ENCODE data around the gene ALDH2.

DNA sequence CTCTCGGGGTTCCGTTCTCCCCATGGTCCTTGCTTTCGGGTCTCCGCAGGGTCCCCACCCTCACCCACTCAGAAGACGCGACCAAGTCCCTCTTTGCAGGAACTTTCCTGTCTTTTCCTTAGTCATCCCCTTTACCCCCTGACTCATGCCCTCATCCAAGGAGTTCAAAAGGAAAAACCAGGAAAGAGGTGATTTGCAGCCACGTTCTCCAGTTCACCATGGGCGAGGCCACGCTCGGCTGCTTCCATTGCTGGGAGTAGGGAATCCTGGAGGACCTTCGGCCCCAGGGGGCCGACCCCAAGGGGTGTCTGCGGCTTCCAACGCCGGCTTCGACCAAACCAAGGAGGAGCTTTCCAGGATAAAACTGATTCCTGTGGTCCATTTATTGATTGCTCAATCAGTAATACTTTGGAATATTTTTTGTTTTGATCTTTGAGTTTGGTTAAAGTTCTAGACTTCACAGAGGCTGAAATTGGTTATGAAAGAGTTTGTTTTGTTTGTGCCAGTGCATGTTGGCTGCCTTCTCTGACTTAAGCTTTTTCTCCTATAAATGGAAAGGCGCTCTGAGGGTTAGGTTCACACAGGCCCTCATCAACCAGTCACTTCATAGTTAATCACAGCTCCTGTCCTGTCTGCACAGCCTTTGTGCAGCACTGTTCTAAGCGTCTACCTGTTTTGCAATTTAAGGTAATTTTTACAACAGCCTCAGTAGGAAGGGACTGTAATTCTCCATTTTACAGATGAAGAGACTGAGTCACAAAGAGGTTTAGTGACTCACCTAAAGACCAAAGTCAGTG lies 827 bp downstream of the ALDH2 start:
- no peak for TF ChIP-seq POLR2AphosphoS5 (IDR thresholded peaks at IDR 0.05)
- TF ChIP-seq, protein P1, sequence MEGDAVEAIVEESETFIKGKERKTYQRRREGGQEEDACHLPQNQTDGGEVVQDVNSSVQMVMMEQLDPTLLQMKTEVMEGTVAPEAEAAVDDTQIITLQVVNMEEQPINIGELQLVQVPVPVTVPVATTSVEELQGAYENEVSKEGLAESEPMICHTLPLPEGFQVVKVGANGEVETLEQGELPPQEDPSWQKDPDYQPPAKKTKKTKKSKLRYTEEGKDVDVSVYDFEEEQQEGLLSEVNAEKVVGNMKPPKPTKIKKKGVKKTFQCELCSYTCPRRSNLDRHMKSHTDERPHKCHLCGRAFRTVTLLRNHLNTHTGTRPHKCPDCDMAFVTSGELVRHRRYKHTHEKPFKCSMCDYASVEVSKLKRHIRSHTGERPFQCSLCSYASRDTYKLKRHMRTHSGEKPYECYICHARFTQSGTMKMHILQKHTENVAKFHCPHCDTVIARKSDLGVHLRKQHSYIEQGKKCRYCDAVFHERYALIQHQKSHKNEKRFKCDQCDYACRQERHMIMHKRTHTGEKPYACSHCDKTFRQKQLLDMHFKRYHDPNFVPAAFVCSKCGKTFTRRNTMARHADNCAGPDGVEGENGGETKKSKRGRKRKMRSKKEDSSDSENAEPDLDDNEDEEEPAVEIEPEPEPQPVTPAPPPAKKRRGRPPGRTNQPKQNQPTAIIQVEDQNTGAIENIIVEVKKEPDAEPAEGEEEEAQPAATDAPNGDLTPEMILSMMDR (IDR thresholded peaks at IDR 0.05): no peak
